Suprapubic skin (tissue), 4 donors: ENCODE data around the gene WWOX.

Experiments used
- EP300 ChIP-seq: sonication (generic); formaldehyde crosslinking; IDR thresholded peaks from one replicate; pipeline ENCODE4 v1.6.1; 2017; ENCODE audit warnings: antibody characterized with exemption
- POLR2A ChIP-seq, 2 donors: fragments of 450-650 bp; IDR thresholded peaks; one replicate each; pipeline ENCODE4 v1.6.1; 2017; ENCODE audit warnings: antibody characterized with exemption in 2 of 2, mild to moderate bottlenecking in 2 of 2, moderate library complexity in 2 of 2
- POLR2AphosphoS5 ChIP-seq, 3 donors: sonication (generic); formaldehyde crosslinking; IDR thresholded peaks; one replicate each; pipeline ENCODE4 v1.6.1; 2017; ENCODE audit warnings: antibody characterized with exemption in 3 of 3
- TF ChIP-seq, protein P1 (sequence below), 2 donors: fragments of 200-600 bp in 1 of 2; fragments of 450-650 bp in 1 of 2; sonication (generic) in 1 of 2; IDR thresholded peaks; one replicate each; pipeline ENCODE4 v1.5.1; 2016 to 2019; ENCODE audit warnings: antibody characterized with exemption in 2 of 2, mild to moderate bottlenecking in 1 of 2, moderate library complexity in 1 of 2

DNA sequence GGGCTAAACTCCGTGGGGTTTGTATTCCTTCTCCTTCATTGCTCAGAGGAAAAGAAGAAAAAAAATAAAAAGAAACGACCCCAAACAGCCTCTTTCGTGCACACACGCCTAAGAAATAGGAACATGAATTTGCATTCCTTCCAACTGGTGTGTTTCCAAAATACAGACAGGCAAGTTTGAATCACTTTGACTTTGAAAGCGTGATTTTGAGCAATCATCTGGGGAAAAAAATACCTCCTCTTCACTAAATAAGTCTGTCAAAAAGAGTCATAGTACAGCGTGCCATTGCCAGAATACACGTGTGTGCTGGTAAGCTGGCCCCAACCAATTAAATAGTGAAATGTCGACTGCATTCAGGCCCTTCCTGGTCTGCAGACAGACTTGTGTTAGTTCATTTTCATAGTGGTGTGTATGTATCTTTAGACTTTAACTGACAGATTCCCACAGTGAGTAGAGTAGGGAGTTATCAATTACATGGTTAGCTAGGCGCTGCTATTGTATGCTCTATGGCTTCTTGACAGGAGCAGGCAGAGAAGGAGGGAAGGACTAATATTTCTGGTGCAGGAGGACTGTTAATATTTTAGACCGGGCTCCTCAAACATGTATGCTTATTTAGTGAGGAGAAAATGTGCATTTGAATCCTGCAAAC, 882.8 kb downstream of the WWOX start:
- TF ChIP-seq, protein P1, sequence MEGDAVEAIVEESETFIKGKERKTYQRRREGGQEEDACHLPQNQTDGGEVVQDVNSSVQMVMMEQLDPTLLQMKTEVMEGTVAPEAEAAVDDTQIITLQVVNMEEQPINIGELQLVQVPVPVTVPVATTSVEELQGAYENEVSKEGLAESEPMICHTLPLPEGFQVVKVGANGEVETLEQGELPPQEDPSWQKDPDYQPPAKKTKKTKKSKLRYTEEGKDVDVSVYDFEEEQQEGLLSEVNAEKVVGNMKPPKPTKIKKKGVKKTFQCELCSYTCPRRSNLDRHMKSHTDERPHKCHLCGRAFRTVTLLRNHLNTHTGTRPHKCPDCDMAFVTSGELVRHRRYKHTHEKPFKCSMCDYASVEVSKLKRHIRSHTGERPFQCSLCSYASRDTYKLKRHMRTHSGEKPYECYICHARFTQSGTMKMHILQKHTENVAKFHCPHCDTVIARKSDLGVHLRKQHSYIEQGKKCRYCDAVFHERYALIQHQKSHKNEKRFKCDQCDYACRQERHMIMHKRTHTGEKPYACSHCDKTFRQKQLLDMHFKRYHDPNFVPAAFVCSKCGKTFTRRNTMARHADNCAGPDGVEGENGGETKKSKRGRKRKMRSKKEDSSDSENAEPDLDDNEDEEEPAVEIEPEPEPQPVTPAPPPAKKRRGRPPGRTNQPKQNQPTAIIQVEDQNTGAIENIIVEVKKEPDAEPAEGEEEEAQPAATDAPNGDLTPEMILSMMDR (IDR thresholded peaks at IDR 0.05), result no peak
- TF ChIP-seq POLR2A (IDR thresholded peaks at IDR 0.05) (no peak), POLR2AphosphoS5 (IDR thresholded peaks at IDR 0.05) (no peak), EP300 (no peak)
